ENCODE measurements around the gene GSTA4. TPM values are rescaled to one million over a fixed set of nuclear protein-coding genes. Genes with fewer than 3 reads are reported as not detected.

The GSTA4 gene
- total and polyA plus RNA-seq, 2 experiments from 2014 or later, result 79.6 to 89.2 TPM

GRCh38 chr6:53038141-53038540 is 43.1 kb upstream of the GSTA4 start:
- Histone ChIP-seq H3K4me1 (ENCODE audit: insufficient read depth) (peaks cover 10% of the 10 kb centered on the region), H3K4me3 (no peak overlapping the region)
- WGBS (ENCODE audit: low lambda C conversion rate, missing lambda C conversion rate), result 100% methylated on average over 1 of the region's 1 CpG

GRCh38 chr6:53035549-53036213 is 40.6 kb upstream of the GSTA4 start:
- Histone ChIP-seq H3K4me2 (no peak overlapping the region), H2AFZ (no peak overlapping the region), H3K27me3 (no peaks in the 10 kb centered on the region), H3K27ac (no peak overlapping the region), H3K4me3 (no peak overlapping the region), H3K9me3 (ENCODE audit: low read depth) (no peaks in the 10 kb centered on the region), H3K9me2 (replicated peaks; ENCODE audit: insufficient read depth) (no peaks in the 10 kb centered on the region), H3K4me1 (ENCODE audit: insufficient read depth) (no peaks in the 10 kb centered on the region), H3K79me2 (peaks cover 13% of the 10 kb centered on the region), H4K20me1 (ENCODE audit: insufficient read depth, poor library complexity, severe bottlenecking) (no peaks in the 10 kb centered on the region), H3K36me3 (replicated peaks; ENCODE audit: insufficient read depth, low read depth) (no peaks in the 10 kb centered on the region)
- no peak for TF ChIP-seq EZH2 (IDR thresholded peaks at IDR 0.05; ENCODE audit: borderline replicate concordance)
- TF ChIP-seq EZH2phosphoT487 (IDR thresholded peaks at IDR 0.05; ENCODE audit: low read depth, severe bottlenecking, unreplicated experiment), result no peak
- TF ChIP-seq CTCF (IDR thresholded peaks at IDR 0.05; ENCODE audit: poor library complexity), result no peak
- no peak for DNase-seq (ENCODE audit: low spot score)
- WGBS (ENCODE audit: low lambda C conversion rate, missing lambda C conversion rate), result 87% methylated on average over 8 of the region's 8 CpGs

More at GRCh38 chr6:53038141-53038540, 43.1 kb upstream of the GSTA4 start:
- no peaks in the 10 kb centered on the region for H4K20me1 ChIP-seq (ENCODE audit: insufficient read depth, poor library complexity, severe bottlenecking)
- no peaks in the 10 kb centered on the region for H3K36me3 ChIP-seq (replicated peaks; ENCODE audit: insufficient read depth, low read depth)
- no peaks in the 10 kb centered on the region for H3K27me3 ChIP-seq
- peaks cover 26% of the 10 kb centered on the region for H3K79me2 ChIP-seq
- no peak overlapping the region for H3K4me2 ChIP-seq
- no peak for TF ChIP-seq EZH2 (IDR thresholded peaks at IDR 0.05; ENCODE audit: borderline replicate concordance)
- no peak for TF ChIP-seq EZH2phosphoT487 (IDR thresholded peaks at IDR 0.05; ENCODE audit: low read depth, severe bottlenecking, unreplicated experiment)
- no peak for TF ChIP-seq CTCF (IDR thresholded peaks at IDR 0.05; ENCODE audit: poor library complexity)
- no peak overlapping the region for H2AFZ ChIP-seq
- no peaks in the 10 kb centered on the region for H3K9me2 ChIP-seq (replicated peaks; ENCODE audit: insufficient read depth)
- no peak for DNase-seq (ENCODE audit: low spot score)
- H3K27ac ChIP-seq, result no peak overlapping the region
- H3K9me3 ChIP-seq (ENCODE audit: low read depth), result no peaks in the 10 kb centered on the region

- Histone ChIP-seq H2AFZ (no peak overlapping the region), H3K27ac (peak overlapping the region; percentile 12), H3K9me2 (replicated peaks; ENCODE audit: insufficient read depth) (no peaks in the 10 kb centered on the region), H3K9me3 (ENCODE audit: low read depth) (no peaks in the 10 kb centered on the region), H4K20me1 (ENCODE audit: insufficient read depth, poor library complexity, severe bottlenecking) (no peaks in the 10 kb centered on the region), H3K79me2 (peaks cover 4% of the 10 kb centered on the region), H3K27me3 (no peaks in the 10 kb centered on the region), H3K36me3 (replicated peaks; ENCODE audit: insufficient read depth, low read depth) (no peaks in the 10 kb centered on the region), H3K4me3 (no peak overlapping the region), H3K4me2 (no peak overlapping the region), H3K4me1 (ENCODE audit: insufficient read depth) (no peaks in the 10 kb centered on the region)
- 79% methylated on average over 4 of the region's 4 CpGs for WGBS (ENCODE audit: low lambda C conversion rate, missing lambda C conversion rate)
- no peak for DNase-seq (ENCODE audit: low spot score)
- TF ChIP-seq CTCF (IDR thresholded peaks at IDR 0.05; ENCODE audit: poor library complexity), result no peak
- no peak for TF ChIP-seq EZH2 (IDR thresholded peaks at IDR 0.05; ENCODE audit: borderline replicate concordance)
Measured at GRCh38 chr6:53033764-53034163, 38.7 kb upstream of the GSTA4 start.
